SW 1271 (cell line): ENCODE results near the gene RPL27A.
"Not testable (repeated sequence)": the region's sequence is repeated elsewhere in the genome, so short reads cannot be mapped to it uniquely, and the experiment has no call there.

Source experiments
- DNase-seq, 2 experiments: peaks; one replicate each; lab custom pipeline; 2025; lab: John Stamatoyannopoulos, UW

The RPL27A gene

GRCh38 chr11:8682303-8683114 lies at the start of gene RPL27A, which contains the start of gene TRIM66:
RPL27A (plus strand) TSS chr11:8682792; CDS start chr11:8682814, 22 bp downstream.
TRIM66 (minus strand) TSS chr11:8682665; CDS start chr11:8672274, 10,391 bp downstream.
- DNase-seq, result peak; percentile 79 to 92

DNA sequence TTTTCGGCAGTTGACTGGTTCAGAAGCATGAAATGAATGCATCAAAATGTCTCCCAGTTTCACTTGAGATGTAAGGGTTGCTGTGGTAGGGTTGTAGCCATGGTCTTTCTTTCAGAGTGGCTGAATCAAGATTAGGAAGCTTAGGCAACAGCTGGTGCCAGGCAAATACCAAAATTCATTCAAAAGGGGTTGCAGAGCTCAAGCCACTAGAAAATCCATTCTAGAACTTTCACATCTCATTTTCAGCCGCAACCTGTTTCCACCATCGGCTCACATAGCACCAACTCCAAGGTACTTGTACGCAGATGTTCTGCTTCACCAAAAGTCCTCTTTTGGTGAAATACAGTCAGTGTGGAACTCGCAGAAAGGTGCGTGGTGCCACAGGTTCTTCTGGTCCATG lies 48.1 kb upstream of the RPL27A start:
- DNase-seq, result no peak

GRCh38 chr11:8636127-8636526 lies 46.5 kb upstream of the RPL27A start:
- no peak for DNase-seq

DNA sequence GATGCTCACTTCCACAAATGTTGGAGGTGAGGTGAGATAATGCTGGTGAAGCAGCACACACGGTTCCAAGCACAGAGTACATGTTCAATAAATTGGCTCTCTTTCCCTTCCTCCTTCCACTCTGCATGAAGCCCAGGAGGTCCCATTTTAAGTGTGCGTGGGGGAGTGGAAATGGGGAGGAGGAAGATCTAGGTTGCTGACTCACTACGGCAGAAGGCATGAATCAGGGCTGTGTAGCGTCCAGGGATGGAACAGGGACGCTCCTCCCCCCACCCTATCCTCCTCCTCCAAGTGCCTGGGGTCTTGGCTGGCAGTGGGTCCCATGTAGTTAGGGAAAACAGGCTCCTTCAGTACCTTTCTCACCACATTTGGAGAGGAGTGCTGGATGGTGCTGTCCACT lies 44.3 kb upstream of the RPL27A start:
- DNase-seq, result no peak

GRCh38 chr11:8639655-8640054 lies 42.9 kb upstream of the RPL27A start:
- DNase-seq, result no peak

DNA sequence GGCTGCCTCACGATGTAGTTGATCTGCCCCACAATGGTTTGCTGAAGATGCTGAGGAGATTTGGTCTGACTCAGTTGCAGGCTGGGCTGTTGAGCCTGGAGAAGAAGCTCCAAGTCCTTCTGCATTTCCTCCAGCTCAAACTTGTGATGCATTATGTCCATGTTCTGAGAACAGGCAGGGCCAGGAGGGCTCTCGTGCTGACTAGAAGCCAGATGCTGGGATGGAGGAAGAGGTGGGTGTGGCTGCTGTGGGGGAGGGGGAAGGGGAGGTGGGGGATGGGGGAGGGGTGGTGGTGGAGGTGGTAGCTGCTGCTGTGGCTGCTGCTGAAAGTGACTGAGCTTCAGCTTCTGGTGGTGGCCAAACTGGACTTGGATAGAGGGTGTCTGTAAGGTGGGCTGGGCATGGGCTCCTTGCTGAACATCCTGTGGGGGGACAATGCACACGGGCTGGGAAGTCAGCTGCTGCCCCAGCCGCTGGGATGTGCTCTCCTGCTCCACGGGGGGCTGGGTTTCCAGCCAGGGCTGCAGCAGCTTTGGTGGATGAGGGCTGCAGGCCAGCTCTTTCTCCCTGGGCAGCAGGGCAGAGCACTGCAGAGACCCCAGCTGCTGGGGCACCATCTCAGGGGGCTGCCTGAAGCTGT lies 42.2 kb upstream of the RPL27A start:
- DNase-seq, result no peak

GRCh38 chr11:8641332-8641731 lies 41.3 kb upstream of the RPL27A start:
- DNase-seq, result no peak

GRCh38 chr11:8642196-8642841 lies 40.3 kb upstream of the RPL27A start:
- DNase-seq, result no peak

DNA sequence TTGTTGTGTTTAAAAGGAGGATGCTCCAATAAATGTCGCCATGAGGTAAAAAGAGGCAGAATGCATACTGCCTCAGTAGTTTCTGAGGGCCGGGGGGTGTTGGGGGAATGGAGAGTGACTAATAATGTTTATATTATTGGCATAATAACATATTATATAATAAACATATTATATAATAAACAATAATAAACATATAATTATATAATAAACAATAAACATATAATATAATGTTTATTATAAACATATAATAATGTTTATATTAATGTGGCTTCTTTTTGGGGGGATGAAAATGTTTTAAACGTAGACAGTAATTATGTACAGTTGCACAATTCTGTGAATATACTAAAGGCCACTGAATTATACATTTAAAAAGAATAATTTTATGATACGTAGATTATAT lies 35.7 kb upstream of the RPL27A start:
- DNase-seq, result no peak

DNA sequence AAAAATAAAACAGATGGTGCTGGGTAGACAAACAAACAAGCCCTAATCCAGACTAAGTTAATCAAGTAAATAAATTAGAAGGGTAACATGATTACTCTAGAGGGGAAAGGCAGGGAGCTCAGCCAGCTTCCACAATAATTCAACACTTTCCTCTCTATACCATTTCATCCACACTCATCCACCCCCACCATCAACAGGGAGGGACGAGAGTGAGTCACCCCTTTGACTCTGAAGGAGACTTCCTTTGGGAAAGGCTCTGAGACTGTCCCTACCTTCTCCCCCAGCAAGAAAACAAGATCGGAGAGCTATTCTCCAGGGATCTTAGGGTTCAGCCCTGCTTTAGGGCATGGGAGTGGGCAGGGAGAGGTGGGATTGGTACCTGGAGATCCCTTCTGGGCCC lies 33.2 kb upstream of the RPL27A start:
- no peak for DNase-seq

DNA sequence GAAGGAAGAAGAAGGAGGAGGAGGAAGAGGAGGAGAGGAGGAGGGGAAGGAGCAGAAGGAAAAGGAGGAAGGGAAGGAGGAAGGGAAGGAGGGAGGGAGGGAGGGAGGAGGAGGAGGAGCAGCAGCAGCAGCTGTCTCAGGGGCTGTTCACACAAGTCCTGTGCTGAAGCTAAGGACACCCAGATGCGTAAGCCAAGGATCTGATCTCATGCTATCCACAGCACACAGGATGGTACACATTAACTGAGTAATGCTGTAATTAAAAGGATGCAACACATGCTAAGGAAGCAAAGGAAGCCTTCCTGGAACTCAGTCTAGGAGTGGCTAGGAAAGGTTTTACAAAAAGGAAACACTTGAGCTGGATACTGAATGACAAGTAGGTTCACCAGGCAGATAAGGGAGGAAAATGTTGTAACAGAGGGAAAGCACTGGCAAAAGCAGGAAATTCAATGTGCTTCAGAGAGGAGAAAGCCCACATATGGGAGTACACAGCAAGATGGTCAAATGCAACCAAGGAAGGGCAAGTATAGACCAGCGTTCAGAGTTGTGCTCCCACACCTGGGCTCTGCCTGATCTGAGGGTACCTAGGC lies 32.1 kb upstream of the RPL27A start:
- DNase-seq, result no peak

- no peak for DNase-seq
Observed at GRCh38 chr11:8652140-8652539, 30.5 kb upstream of the RPL27A start.

GRCh38 chr11:8654503-8654902 lies 28.1 kb upstream of the RPL27A start:
- no peak for DNase-seq

- DNase-seq, result no peak
Observed at GRCh38 chr11:8656291-8656690, 26.3 kb upstream of the RPL27A start.

GRCh38 chr11:8658321-8659057 lies 24.1 kb upstream of the RPL27A start:
- no peak for DNase-seq

- DNase-seq, result no peak
Observed at GRCh38 chr11:8661001-8661795, 21.4 kb upstream of the RPL27A start.

DNA sequence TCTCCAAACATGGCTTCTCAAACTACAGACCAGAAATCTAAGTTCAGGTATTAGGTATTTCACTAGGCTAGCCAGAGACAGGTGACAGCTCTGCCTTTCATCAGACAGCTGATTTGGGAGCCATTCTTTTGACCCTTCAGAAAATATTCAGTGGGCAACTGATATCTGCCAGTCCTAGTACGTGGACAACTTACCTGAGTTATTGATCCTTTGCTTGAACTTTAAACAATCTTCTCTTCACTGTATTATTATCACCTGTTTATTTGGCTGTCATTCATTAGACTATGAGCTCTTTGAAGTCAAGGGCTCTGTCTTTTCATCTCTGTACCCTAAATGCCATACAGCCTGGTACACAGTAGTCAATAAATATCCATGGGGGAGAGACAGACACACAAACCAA lies 17.4 kb upstream of the RPL27A start:
- no peak for DNase-seq

DNA sequence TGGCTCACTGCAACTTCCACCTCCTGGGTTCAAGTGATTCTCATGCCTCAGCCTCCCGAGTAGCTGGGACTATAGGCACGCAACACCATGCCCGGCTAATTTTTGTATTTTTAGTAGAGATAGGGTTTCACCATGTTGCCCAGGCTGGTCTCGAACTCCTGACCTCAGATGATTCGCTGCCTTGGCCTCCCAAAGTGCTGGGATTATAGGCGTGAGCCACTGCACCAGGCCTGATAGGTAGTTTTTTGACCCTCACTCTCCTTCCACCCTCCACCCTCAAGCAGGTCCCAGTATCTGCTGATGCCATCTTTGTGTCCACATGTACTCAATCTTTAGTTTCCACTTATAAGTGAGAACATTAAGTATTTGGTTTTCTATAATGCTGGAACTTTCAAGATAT lies 12.5 kb upstream of the RPL27A start:
- not testable (repeated sequence) for DNase-seq

DNA sequence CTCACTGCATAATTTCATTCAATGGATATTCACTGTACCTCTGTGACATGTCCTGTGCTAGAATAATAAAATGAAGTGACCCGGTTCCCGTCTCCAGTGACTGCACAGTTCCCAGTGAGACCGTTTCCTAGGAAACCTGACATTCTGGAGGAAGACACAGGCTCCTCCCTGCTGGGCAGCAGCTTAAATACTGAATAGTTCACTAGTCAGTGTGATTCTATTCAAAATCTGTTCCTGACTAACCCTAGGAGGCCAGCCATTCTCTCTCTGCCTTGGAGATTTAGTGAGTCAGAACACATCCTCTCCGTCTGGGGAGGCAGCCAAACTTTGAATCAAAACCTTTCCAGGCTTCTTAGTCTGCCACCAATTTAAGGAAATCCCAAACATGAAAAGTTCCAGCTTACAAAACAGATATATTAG lies 11.4 kb upstream of the RPL27A start:
- peak; percentile 56 to 85 for DNase-seq

DNA sequence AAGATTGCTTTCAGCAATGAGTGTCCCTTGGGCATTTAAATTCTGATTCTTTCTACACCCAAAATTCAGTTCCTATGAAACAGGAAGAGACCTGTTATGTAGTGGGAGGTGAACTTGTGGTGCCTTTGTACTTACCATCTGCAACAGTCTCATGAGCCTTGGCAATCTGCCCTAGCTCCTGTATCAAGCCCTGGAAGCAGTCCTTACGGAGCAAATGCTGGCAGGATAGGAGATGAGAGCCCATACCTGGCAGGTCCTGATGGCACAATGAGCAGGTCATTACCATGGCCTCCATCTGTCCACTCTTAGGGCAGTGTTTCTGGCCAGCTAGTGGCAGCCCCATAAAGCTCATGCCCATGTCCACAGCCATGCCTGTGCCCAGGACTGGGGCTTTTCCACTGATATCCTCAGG lies 10.9 kb upstream of the RPL27A start:
- peak in 1 of 2 experiments; percentile 61 for DNase-seq

DNA sequence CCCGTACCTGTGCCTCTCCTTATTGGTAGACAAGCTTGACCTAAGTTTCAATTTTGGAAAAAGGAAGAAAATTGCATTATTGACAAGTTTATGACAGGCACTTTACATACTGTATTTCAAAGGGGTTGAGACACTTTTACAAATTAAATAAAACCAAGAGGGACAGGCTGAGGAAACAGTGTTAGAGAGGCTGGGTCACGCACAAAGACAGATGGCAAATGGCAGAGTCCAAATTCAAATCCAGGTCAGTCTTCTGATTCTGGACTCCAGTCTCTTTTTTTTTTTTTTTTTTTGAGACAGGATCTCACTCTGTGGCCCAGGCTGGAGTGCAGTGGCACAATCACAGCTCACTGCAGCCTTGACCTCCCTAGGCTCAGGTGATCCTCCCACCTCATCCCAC lies 10.2 kb upstream of the RPL27A start:
- no peak for DNase-seq
